Motor neuron (in vitro differentiated cells): ENCODE data around the gene WNT9B. TPM values are rescaled to one million over a fixed set of nuclear protein-coding genes. Genes with fewer than 3 reads are reported as not detected.

Source experiments
- ATAC-seq, 8 experiments: fragments of 200-7000 bp; cut with Tn5 transposase; replicated peaks in 6 of 8; 2 replicates each; pipeline ENCODE4 v1.8.0; 2021; ENCODE audit warnings: mild to moderate bottlenecking in 8 of 8, moderate library complexity in 8 of 8
- H3K27ac ChIP-seq, 2 donors: fragments of 250-450 bp; sonication (Bioruptor Pico); 2 replicates each; pipeline ENCODE4 v1.9.0; 2021; ENCODE audit warnings: antibody characterized with exemption in 2 of 2, mild to moderate bottlenecking in 2 of 2, moderate library complexity in 1 of 2
- H3K4me1 ChIP-seq, 2 donors: fragments of 250-450 bp; sonication (Bioruptor Pico); replicated peaks in 1 of 2; 2 replicates each; pipeline ENCODE4 v1.6.1; 2021; ENCODE audit warnings: antibody characterized with exemption in 2 of 2, mild to moderate bottlenecking in 2 of 2, moderate library complexity in 1 of 2
- H3K4me3 ChIP-seq, 5 donors: fragments of 250-450 bp; sonication (Bioruptor Pico); 2 replicates each; pipeline ENCODE4 v1.9.0; 2021; ENCODE audit warnings: antibody characterized with exemption in 5 of 5, mild to moderate bottlenecking in 5 of 5, moderate library complexity in 4 of 5
- WGBS, 10 experiments: fragments of 450-650 bp; shearing (Covaris generic); methylation state at CpG; one replicate each; pipeline ENCODE4 v1.0.0; 2022; 5-methylcytosine and 5-hydroxymethylcytosine counted together
- in situ Hi-C, 9 experiments: fragments of 400-800 bp; cut with MboI; loops; one replicate each; pipeline ENCODE4 v1.15.0; 2021; ENCODE audit warnings: low sequenced_read_pairs in 9 of 9, low pct_unique_long_range_greater_than_20kb in 2 of 9; ENCODE audit not compliant: unreplicated experiment in 9 of 9
- total RNA-seq, 8 experiments: library from RNA; unstranded; fragments of 300-600 nt; gene quantifications; 2 replicates each; pipeline versions ENCODE4 v1.2.3 to v1.2.4, GENCODE V29; 2022

Gene WNT9B
- total RNA-seq, 8 experiments from 2014 or later = 0.14 to 1.4 (median 0.29) TPM; not detected in 2

GRCh38 chr17:46817151-46817900 lies 34.1 kb upstream of the WNT9B start:
- ATAC-seq = no peak
- 21 to 68% (median 50%) methylated on average over 1 to 5 of the region's 22 CpGs; no CpG with 5 or more reads in 4 of the 10 experiments for WGBS, 10 experiments
- Histone ChIP-seq H3K4me1 (peaks cover 16 to 26% of the 10 kb centered on the region in 2 donors), H3K4me3 (no peak overlapping the region), H3K27ac (no peak overlapping the region)
- in situ Hi-C loops = no loop called here

- in situ Hi-C loops = no loop called here
- Histone ChIP-seq H3K4me3 (no peak overlapping the region), H3K4me1 (peaks cover 12 to 23% of the 10 kb centered on the region in 2 donors), H3K27ac (no peak overlapping the region)
- 43 to 55% (median 49%) methylated on average over 1 to 5 of the region's 5 CpGs; no CpG with 5 or more reads in 5 of the 10 experiments for WGBS, 10 experiments
- no peak for ATAC-seq
These were observed 33.5 kb upstream of the WNT9B start for GRCh38 chr17:46817901-46818209.

- in situ Hi-C loops = no loop called here
- ATAC-seq = peak in 6 of 8 experiments; percentile 42 to 67 (median 54)
- no CpG with 5 or more reads among the region's 47 CpGs for whole genome bisulfite sequencing, 10 experiments
- Histone ChIP-seq H3K4me3 (peak within 1 kb of the TSS in 1 of 5 donors; percentile 15), H3K4me1 (peaks cover 12 to 23% of the 10 kb centered on the region in 2 donors), H3K27ac (no peak within 1 kb of the TSS)
These were observed 33.0 kb upstream of the WNT9B start, which contains the start of gene WNT3 for GRCh38 chr17:46818316-46818928. Gene WNT3, minus strand, starts transcription at chr17:46818692. Its CDS starts 95 bp downstream, at chr17:46818597.

- H3K27ac ChIP-seq = no peak overlapping the region
These were observed 32.2 kb upstream of the WNT9B start for GRCh38 chr17:46818929-46819859.

GRCh38 chr17:46819906-46820351 lies 31.5 kb upstream of the WNT9B start:
- WGBS, 10 experiments = 33 to 100% methylated on average over 1 to 5 of the region's 24 CpGs; no CpG with 5 or more reads in 8 of the 10 experiments
- peak in 3 of 8 experiments; percentile 19 to 38 (median 26) for ATAC-seq
- Histone ChIP-seq H3K4me1 (peaks cover 12 to 23% of the 10 kb centered on the region in 2 donors), H3K4me3 (no peak overlapping the region), H3K27ac (no peak overlapping the region)
- in situ Hi-C loops = no loop called here

More at GRCh38 chr17:46818929-46819859, 32.2 kb upstream of the WNT9B start:
- H3K4me3 ChIP-seq = peak overlapping the region in 1 of 5 donors; percentile 15
- in situ Hi-C loops = no loop called here
- ATAC-seq = peak in 7 of 8 experiments; percentile 6 to 81 (median 16)
- H3K4me1 ChIP-seq = peaks cover 12 to 23% of the 10 kb centered on the region in 2 donors
- 0 to 47% (median 24%) methylated on average over 4 to 29 of the region's 72 CpGs; no CpG with 5 or more reads in 5 of the 10 experiments for WGBS, 10 experiments

- no peak for ATAC-seq
- in situ Hi-C loops = no loop called here
These were observed 30.6 kb upstream of the WNT9B start for GRCh38 chr17:46820592-46821450.

GRCh38 chr17:46821482-46822387 lies 29.6 kb upstream of the WNT9B start:
- no peak for ATAC-seq
- H3K4me1 ChIP-seq = peaks cover 12 to 23% of the 10 kb centered on the region in 2 donors
- no peak overlapping the region for H3K27ac ChIP-seq
- WGBS, 10 experiments = 5 to 90% (median 69%) methylated on average over 2 to 10 of the region's 31 CpGs; no CpG with 5 or more reads in 5 of the 10 experiments
- in situ Hi-C loops = no loop called here
- H3K4me3 ChIP-seq = no peak overlapping the region

More at GRCh38 chr17:46820592-46821450, 30.6 kb upstream of the WNT9B start:
- Histone ChIP-seq H3K4me3 (no peak overlapping the region), H3K4me1 (peaks cover 12 to 23% of the 10 kb centered on the region in 2 donors), H3K27ac (no peak overlapping the region)
- WGBS, 10 experiments = 14 to 100% (median 62%) methylated on average over 2 to 6 of the region's 13 CpGs; no CpG with 5 or more reads in 6 of the 10 experiments

GRCh38 chr17:46822388-46822921 lies 28.9 kb upstream of the WNT9B start:
- in situ Hi-C loops = no loop called here
- Histone ChIP-seq H3K27ac (no peak overlapping the region), H3K4me3 (no peak overlapping the region), H3K4me1 (peaks cover 12 to 23% of the 10 kb centered on the region in 2 donors)
- no peak for ATAC-seq
- whole genome bisulfite sequencing, 10 experiments = 0 to 63% (median 35%) methylated on average over 1 to 19 of the region's 35 CpGs; no CpG with 5 or more reads in 4 of the 10 experiments

- in situ Hi-C loops = no loop called here
- H3K27ac ChIP-seq = no peak overlapping the region
- H3K4me3 ChIP-seq = no peak overlapping the region
- WGBS, 10 experiments = 20 to 91% (median 63%) methylated on average over 1 to 5 of the region's 8 CpGs; no CpG with 5 or more reads in 4 of the 10 experiments
- H3K4me1 ChIP-seq = peaks cover 12 to 19% of the 10 kb centered on the region in 2 donors
- no peak for ATAC-seq
These were observed 27.7 kb upstream of the WNT9B start for GRCh38 chr17:46823657-46824056.

- H3K27ac ChIP-seq = no peak overlapping the region
- no peaks in the 10 kb centered on the region for H3K4me1 ChIP-seq
- in situ Hi-C loops = no loop called here
- ATAC-seq = no peak
- no peak overlapping the region for H3K4me3 ChIP-seq
- WGBS, 10 experiments = no CpG with 5 or more reads among the region's 1 CpG
These were observed 25.3 kb upstream of the WNT9B start for GRCh38 chr17:46826116-46826515.

- H3K4me3 ChIP-seq = no peak overlapping the region
- ATAC-seq = no peak
- in situ Hi-C loops = no loop called here
- H3K27ac ChIP-seq = no peak overlapping the region
- 47 to 100% (median 100%) methylated on average over 1 to 2 of the region's 2 CpGs; no CpG with 5 or more reads in 4 of the 10 experiments for WGBS, 10 experiments
- peaks cover 4 to 6% of the 10 kb centered on the region in 2 donors for H3K4me1 ChIP-seq
These were observed 24.1 kb upstream of the WNT9B start for GRCh38 chr17:46827274-46827673.
